HG02870 (cell line): Measurements from ENCODE around the gene FTHL17.

Experiments
- ATAC-seq: cut with Tn5 transposase; IDR thresholded peaks from one replicate; pipeline ENCODE4 v1.9.1; 2021; ENCODE audit warnings: mild to moderate bottlenecking, moderate library complexity; ENCODE audit not compliant: unreplicated experiment

Gene FTHL17

GRCh38 chrX:31071725-31072124 lies at the start of gene FTHL17:
Gene FTHL17, minus strand, starts transcription at chrX:31072041. Its CDS starts 88 bp downstream, at chrX:31071953.
- no peak for ATAC-seq

- no peak for ATAC-seq
These were observed 45.4 kb upstream of the FTHL17 start for GRCh38 chrX:31117266-31117665.

GRCh38 chrX:31115398-31115797 lies 43.6 kb upstream of the FTHL17 start:
- ATAC-seq, result no peak

GRCh38 chrX:31114858-31115257 lies 43.0 kb upstream of the FTHL17 start:
- ATAC-seq, result no peak

GRCh38 chrX:31112226-31112999 lies 40.6 kb upstream of the FTHL17 start:
- ATAC-seq, result peak; percentile 57

- no peak for ATAC-seq
These were observed 38.8 kb upstream of the FTHL17 start for GRCh38 chrX:31110657-31111056.

- ATAC-seq, result peak; percentile 80
These were observed 27.8 kb upstream of the FTHL17 start for GRCh38 chrX:31099536-31100090.

- ATAC-seq, result no peak
These were observed 26.2 kb upstream of the FTHL17 start for GRCh38 chrX:31098079-31098478.

GRCh38 chrX:31093639-31093975 lies 21.8 kb upstream of the FTHL17 start:
- no peak for ATAC-seq

- ATAC-seq, result peak; percentile 66
These were observed 21.3 kb upstream of the FTHL17 start for GRCh38 chrX:31092970-31093638.

GRCh38 chrX:31092476-31092875 lies 20.6 kb upstream of the FTHL17 start:
- ATAC-seq, result no peak

- ATAC-seq, result no peak
These were observed 20.0 kb upstream of the FTHL17 start for GRCh38 chrX:31091819-31092218.

- ATAC-seq, result no peak
These were observed 2.7 kb upstream of the FTHL17 start for GRCh38 chrX:31074522-31074921.

- no peak for ATAC-seq
These were observed 579 bp downstream of the FTHL17 start for GRCh38 chrX:31071262-31071661.

GRCh38 chrX:31070057-31070468 lies 1.8 kb downstream of the FTHL17 start:
- peak; percentile 69 for ATAC-seq

- no peak for ATAC-seq
These were observed 8.7 kb downstream of the FTHL17 start for GRCh38 chrX:31063114-31063513.

GRCh38 chrX:31061091-31061490 lies 10.8 kb downstream of the FTHL17 start:
- peak; percentile 92 for ATAC-seq

GRCh38 chrX:31060016-31060415 lies 11.8 kb downstream of the FTHL17 start:
- ATAC-seq, result no peak

GRCh38 chrX:31058284-31058683 lies 13.6 kb downstream of the FTHL17 start:
- ATAC-seq, result no peak

- no peak for ATAC-seq
These were observed 14.2 kb downstream of the FTHL17 start for GRCh38 chrX:31057691-31058090.

- no peak for ATAC-seq
These were observed 14.6 kb downstream of the FTHL17 start for GRCh38 chrX:31057291-31057690.

GRCh38 chrX:31053621-31054020 lies 18.2 kb downstream of the FTHL17 start:
- ATAC-seq, result no peak
